H1 (cell line): ENCODE data around the gene SLC9A3. TPM values are rescaled to one million over a fixed set of nuclear protein-coding genes. Genes with fewer than 3 reads are reported as not detected.

Experiments
- CEBPB ChIP-seq: IDR thresholded peaks from 2 replicates; pipeline ENCODE4 v1.6.1; 2012; ENCODE audit warnings: low read depth, low read length
- CHD7 ChIP-seq: fragments of 300-600 bp; sonication (generic); IDR thresholded peaks from 2 replicates; pipeline ENCODE4 v1.7.1; 2012; ENCODE audit warnings: low read length, moderate library complexity, mild to moderate bottlenecking, inconsistent platforms; ENCODE audit not compliant: insufficient replicate concordance
- POU5F1 ChIP-seq: IDR thresholded peaks from 2 replicates; pipeline ENCODE4 v1.6.1; 2011; ENCODE audit warnings: low read depth, mild to moderate bottlenecking, low read length, moderate library complexity
- SUZ12 ChIP-seq: fragments of 200-600 bp; sonication (generic); IDR thresholded peaks from 2 replicates; pipeline ENCODE4 v1.6.1; 2012; ENCODE audit warnings: mild to moderate bottlenecking, inconsistent platforms, low read length, moderate library complexity, mixed read lengths
- polyA plus RNA-seq, 7 experiments: library from polyadenylated mRNA; depleted of rRNA in 3 of 7; stranded (reverse) in 5 of 7; unstranded in 2 of 7; fragments of >200 nt in 5 of 7; fragments of 200-250 nt in 2 of 7; gene quantifications; 1 replicate in 5 of 7; 2 replicates in 1 of 7; 4 replicates in 1 of 7; pipeline versions ENCODE4 v1.2.1 to v1.2.3, GENCODE V29; 2011 to 2013; ENCODE audit warnings: missing spikeins in 2 of 7, mixed read lengths in 2 of 7
- total RNA-seq: library from RNA; stranded (reverse); fragmentation: NEBNext Ultra II Directional; extraction: Animal tissue kit (Norgen Biotek cat#: 25700); gene quantifications from 2 replicates; pipeline ENCODE4 v1.2.1, GENCODE V29; 2021
- TF ChIP-seq, protein P1 (sequence below): IDR thresholded peaks from 2 replicates; pipeline ENCODE4 v1.6.1; 2012; ENCODE audit warnings: inconsistent platforms

The SLC9A3 gene
- total and polyA plus RNA-seq, 2 of the 8 experiments (the other 6 are each of a cell fraction or from before 2014, with no cell fraction given) = 0.95 to 1.0 TPM

- TF ChIP-seq CHD7 = no peak
- no peak for TF ChIP-seq CEBPB
- TF ChIP-seq, protein P1, sequence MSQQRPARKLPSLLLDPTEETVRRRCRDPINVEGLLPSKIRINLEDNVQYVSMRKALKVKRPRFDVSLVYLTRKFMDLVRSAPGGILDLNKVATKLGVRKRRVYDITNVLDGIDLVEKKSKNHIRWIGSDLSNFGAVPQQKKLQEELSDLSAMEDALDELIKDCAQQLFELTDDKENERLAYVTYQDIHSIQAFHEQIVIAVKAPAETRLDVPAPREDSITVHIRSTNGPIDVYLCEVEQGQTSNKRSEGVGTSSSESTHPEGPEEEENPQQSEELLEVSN = no peak
- no peak for TF ChIP-seq SUZ12
- no peak for TF ChIP-seq POU5F1
Measured at GRCh38 chr5:546376-546908, 22.2 kb upstream of the SLC9A3 start (continued).
